HepG2 (cell line): ENCODE results near the gene MBD3L3. TPM values are rescaled to one million over a fixed set of nuclear protein-coding genes. Genes with fewer than 3 reads are reported as not detected.
A peak's percentile ranks its signal among the peaks of the same experiment; 100 is the strongest.

Experiments used
- AGO2 ChIP-seq: fragments of 200-400 bp; formaldehyde crosslinking; optimal IDR thresholded peaks from 2 replicates; pipeline ENCODE3; 2017; ENCODE audit warnings: mild to moderate bottlenecking, low read depth, low read length, moderate library complexity
- CBX5 ChIP-seq: sonication (generic); formaldehyde crosslinking; IDR thresholded peaks from 2 replicates; pipeline ENCODE4 v1.4.0; 2020; ENCODE audit warnings: missing genetic modification reagents, borderline replicate concordance
- CCAR2 ChIP-seq: fragments of 200-400 bp; formaldehyde crosslinking; optimal IDR thresholded peaks from 2 replicates; pipeline ENCODE3; 2018; ENCODE audit warnings: low read depth, mild to moderate bottlenecking, low read length, moderate library complexity
- CEBPG ChIP-seq: IDR thresholded peaks from 2 replicates; pipeline ENCODE4 v1.6.1; 2016
- FOXJ3 ChIP-seq: sonication (generic); formaldehyde crosslinking; IDR thresholded peaks from 2 replicates; pipeline ENCODE4 v1.4.0; 2020; ENCODE audit warnings: missing genetic modification reagents, mild to moderate bottlenecking, borderline replicate concordance
- HOXD1 ChIP-seq: sonication (generic); formaldehyde crosslinking; IDR thresholded peaks from 2 replicates; pipeline ENCODE4 v1.5.0; 2020; ENCODE audit warnings: missing genetic modification reagents
- ISL2 ChIP-seq: sonication (generic); formaldehyde crosslinking; IDR thresholded peaks from 2 replicates; pipeline ENCODE4 v1.5.0; 2020; ENCODE audit warnings: missing genetic modification reagents
- MEIS2 ChIP-seq: sonication (generic); formaldehyde crosslinking; IDR thresholded peaks from 2 replicates; pipeline ENCODE4 v1.9.0; 2021; ENCODE audit warnings: mild to moderate bottlenecking, missing genetic modification reagents
- NCOA5 ChIP-seq: sonication (generic); formaldehyde crosslinking; IDR thresholded peaks from 2 replicates; pipeline ENCODE4 v1.4.0; 2020; ENCODE audit warnings: missing genetic modification reagents
- NFIB ChIP-seq: sonication (generic); formaldehyde crosslinking; IDR thresholded peaks from 2 replicates; pipeline ENCODE4 v1.9.0; 2021; ENCODE audit warnings: missing genetic modification reagents, mild to moderate bottlenecking, borderline replicate concordance
- NFIC ChIP-seq: IDR thresholded peaks from 2 replicates; pipeline ENCODE4 v1.6.1; 2012; ENCODE audit warnings: mild to moderate bottlenecking, low read length, inconsistent platforms
- RBM39 ChIP-seq: fragments of 200-400 bp; formaldehyde crosslinking; IDR thresholded peaks from one replicate; pipeline ENCODE4 v1.6.1; 2018; ENCODE audit warnings: antibody characterized with exemption, mild to moderate bottlenecking, low read depth, low read length; ENCODE audit not compliant: poor library complexity, severe bottlenecking
- SOX6 ChIP-seq, 2 experiments: fragments of 450-650 bp in 1 of 2; sonication (generic) in 1 of 2; formaldehyde crosslinking in 1 of 2; IDR thresholded peaks; 2 replicates each; pipeline versions ENCODE4 v1.4.0 to v1.6.1; 2017 to 2020; ENCODE audit warnings: antibody characterized with exemption in 1 of 2, mild to moderate bottlenecking in 1 of 2, missing genetic modification reagents in 1 of 2
- SPEN ChIP-seq: sonication (generic); formaldehyde crosslinking; IDR thresholded peaks from 2 replicates; pipeline ENCODE4 v1.5.1; 2020; ENCODE audit warnings: low read depth, mild to moderate bottlenecking, missing genetic modification reagents
- SRF ChIP-seq: IDR thresholded peaks from 2 replicates; pipeline ENCODE4 v1.6.1; 2011; ENCODE audit warnings: mild to moderate bottlenecking, low read depth, low read length, moderate library complexity
- SRSF9 ChIP-seq: fragments of 200-400 bp; formaldehyde crosslinking; IDR thresholded peaks from 2 replicates; pipeline ENCODE4 v1.6.1; 2018; ENCODE audit warnings: borderline replicate concordance, mild to moderate bottlenecking, low read depth, low read length; ENCODE audit not compliant: insufficient read depth, poor library complexity, severe bottlenecking
- ZBTB42 ChIP-seq: sonication (generic); formaldehyde crosslinking; IDR thresholded peaks from 2 replicates; pipeline ENCODE4 v1.5.0; 2020; ENCODE audit warnings: mild to moderate bottlenecking, missing genetic modification reagents
- ZFYVE20 ChIP-seq: sonication (generic); formaldehyde crosslinking; IDR thresholded peaks from 2 replicates; pipeline ENCODE4 v1.8.0; 2023; ENCODE audit warnings: low read depth, mild to moderate bottlenecking, moderate library complexity, missing genetic modification reagents, borderline replicate concordance
- ZMYM4 ChIP-seq: sonication (generic); formaldehyde crosslinking; IDR thresholded peaks from 2 replicates; pipeline ENCODE4 v1.8.1; 2023; ENCODE audit warnings: mild to moderate bottlenecking, missing genetic modification reagents
- ZNF143 ChIP-seq: sonication (generic); formaldehyde crosslinking; IDR thresholded peaks from 2 replicates; pipeline ENCODE4 v1.4.0; 2020; ENCODE audit warnings: missing genetic modification reagents
- ZNF207 ChIP-seq: fragments of 450-650 bp; IDR thresholded peaks from 2 replicates; pipeline ENCODE4 v1.6.1; 2016; ENCODE audit warnings: antibody characterized with exemption, borderline replicate concordance
- ZNF572 ChIP-seq: sonication (generic); formaldehyde crosslinking; IDR thresholded peaks from 2 replicates; pipeline ENCODE4 v1.5.1; 2020; ENCODE audit warnings: mild to moderate bottlenecking, missing genetic modification reagents
- polyA plus RNA-seq, 8 experiments: library from polyadenylated mRNA; depleted of rRNA in 3 of 8; stranded (reverse) in 7 of 8; unstranded in 1 of 8; fragments of >200 nt; fragmentation: Illumina TruSeq in 4 of 8; extraction: Trizol in 4 of 8; gene quantifications; 2 replicates each; pipeline versions ENCODE4 v1.2.1 to v1.2.3, GENCODE V29; 2011 to 2016; ENCODE audit warnings: low read depth in 4 of 8, missing spikeins in 1 of 8, mixed read lengths in 1 of 8; ENCODE audit not compliant: insufficient read depth in 1 of 8
- total RNA-seq, 5 experiments: library from RNA; depleted of rRNA; stranded (reverse); fragments of >200 nt; fragmentation: Illumina TruSeq; extraction: Trizol; gene quantifications; 2 replicates each; pipeline ENCODE4 v1.2.3, GENCODE V29; 2016; ENCODE audit warnings: low read depth in 1 of 5
- TF ChIP-seq, protein P1 (sequence below): sonication (generic); formaldehyde crosslinking; IDR thresholded peaks from 2 replicates; pipeline ENCODE4 v1.5.0; 2020; ENCODE audit warnings: mild to moderate bottlenecking, missing genetic modification reagents
- TF ChIP-seq, protein P2 (sequence below): sonication (generic); formaldehyde crosslinking; IDR thresholded peaks from 2 replicates; pipeline ENCODE4 v1.5.0; 2020; ENCODE audit warnings: mild to moderate bottlenecking, missing genetic modification reagents

The MBD3L3 gene
- total and polyA plus RNA-seq, 2 of the 13 experiments (the other 11 are each of a cell fraction or from before 2014, with no cell fraction given) = not detected

- TF ChIP-seq ZNF143 (CRISPR knock-in tag) (peak; percentile 38; the same call in 1 of the 2 replicates), NFIB (CRISPR knock-in tag) (no peak), CCAR2 (no peak), SPEN (CRISPR knock-in tag) (peak; percentile 22; the same call in 1 of the 2 replicates), NCOA5 (CRISPR knock-in tag) (no peak), RBM39 (peak; percentile 63), NFIC (no peak), SRF (no peak), MEIS2 (peak; percentile 27), HOXD1 (CRISPR knock-in tag) (peak; percentile 35; the same call in 1 of the 2 replicates), ZNF572 (CRISPR knock-in tag) (no peak), SRSF9 (no peak), CBX5 (no peak), ISL2 (CRISPR knock-in tag) (peak; percentile 42; the same call in 1 of the 2 replicates), ZNF207 (no peak), ZMYM4 (peak; percentile 43; the same call in 1 of the 2 replicates), ZFYVE20 (no peak), ZBTB42 (CRISPR knock-in tag) (no peak), FOXJ3 (CRISPR knock-in tag) (peak; percentile 43; the same call in 1 of the 2 replicates), AGO2 (peak; percentile 66), CEBPG (no peak), SOX6 (IDR thresholded peaks at IDR 0.05) (no peak), SOX6 (CRISPR knock-in tag; IDR thresholded peaks at IDR 0.05) (no peak)
- TF ChIP-seq, protein P1, sequence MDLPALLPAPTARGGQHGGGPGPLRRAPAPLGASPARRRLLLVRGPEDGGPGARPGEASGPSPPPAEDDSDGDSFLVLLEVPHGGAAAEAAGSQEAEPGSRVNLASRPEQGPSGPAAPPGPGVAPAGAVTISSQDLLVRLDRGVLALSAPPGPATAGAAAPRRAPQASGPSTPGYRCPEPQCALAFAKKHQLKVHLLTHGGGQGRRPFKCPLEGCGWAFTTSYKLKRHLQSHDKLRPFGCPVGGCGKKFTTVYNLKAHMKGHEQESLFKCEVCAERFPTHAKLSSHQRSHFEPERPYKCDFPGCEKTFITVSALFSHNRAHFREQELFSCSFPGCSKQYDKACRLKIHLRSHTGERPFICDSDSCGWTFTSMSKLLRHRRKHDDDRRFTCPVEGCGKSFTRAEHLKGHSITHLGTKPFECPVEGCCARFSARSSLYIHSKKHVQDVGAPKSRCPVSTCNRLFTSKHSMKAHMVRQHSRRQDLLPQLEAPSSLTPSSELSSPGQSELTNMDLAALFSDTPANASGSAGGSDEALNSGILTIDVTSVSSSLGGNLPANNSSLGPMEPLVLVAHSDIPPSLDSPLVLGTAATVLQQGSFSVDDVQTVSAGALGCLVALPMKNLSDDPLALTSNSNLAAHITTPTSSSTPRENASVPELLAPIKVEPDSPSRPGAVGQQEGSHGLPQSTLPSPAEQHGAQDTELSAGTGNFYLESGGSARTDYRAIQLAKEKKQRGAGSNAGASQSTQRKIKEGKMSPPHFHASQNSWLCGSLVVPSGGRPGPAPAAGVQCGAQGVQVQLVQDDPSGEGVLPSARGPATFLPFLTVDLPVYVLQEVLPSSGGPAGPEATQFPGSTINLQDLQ (CRISPR knock-in tag) = no peak
- TF ChIP-seq, protein P2, sequence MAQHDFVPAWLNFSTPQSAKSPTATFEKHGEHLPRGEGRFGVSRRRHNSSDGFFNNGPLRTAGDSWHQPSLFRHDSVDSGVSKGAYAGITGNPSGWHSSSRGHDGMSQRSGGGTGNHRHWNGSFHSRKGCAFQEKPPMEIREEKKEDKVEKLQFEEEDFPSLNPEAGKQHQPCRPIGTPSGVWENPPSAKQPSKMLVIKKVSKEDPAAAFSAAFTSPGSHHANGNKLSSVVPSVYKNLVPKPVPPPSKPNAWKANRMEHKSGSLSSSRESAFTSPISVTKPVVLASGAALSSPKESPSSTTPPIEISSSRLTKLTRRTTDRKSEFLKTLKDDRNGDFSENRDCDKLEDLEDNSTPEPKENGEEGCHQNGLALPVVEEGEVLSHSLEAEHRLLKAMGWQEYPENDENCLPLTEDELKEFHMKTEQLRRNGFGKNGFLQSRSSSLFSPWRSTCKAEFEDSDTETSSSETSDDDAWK (CRISPR knock-in tag) = no peak
Observed at GRCh38 chr19:7069042-7069903, 10.8 kb upstream of the MBD3L3 start, which contains the start of gene ZNF557 (continued).
